Activated T-cell treated with anti-CD3 and anti-CD28 coated beads, Interleukin-2, amount 50 U/mL, for 4 hours (primary cell): ENCODE data around the gene LRRC8D. TPM values are rescaled to one million over a fixed set of nuclear protein-coding genes. Genes with fewer than 3 reads are reported as not detected.

Source experiments
- ATAC-seq, 2 donors: fragments of 200-7000 bp; cut with Tn5 transposase; one replicate each; pipeline ENCODE4 v1.10.0; 2021
- DNase-seq: peaks from one replicate; pipeline ENCODE4 v3.0.0-alpha.2; 2020
- H3K27me3 Mint-ChIP-seq: one replicate; pipeline ENCODE4 v1.8.0; 2021; ENCODE audit warnings: low read depth, mixed read lengths
- H3K36me3 Mint-ChIP-seq: one replicate; pipeline ENCODE4 v1.8.0; 2022; ENCODE audit warnings: mixed read lengths; ENCODE audit not compliant: insufficient read depth
- H3K4me1 Mint-ChIP-seq: one replicate; pipeline ENCODE4 v1.8.0; 2021; ENCODE audit warnings: low read depth, mixed read lengths
- H3K4me3 Mint-ChIP-seq: one replicate; pipeline ENCODE4 v1.8.0; 2021; ENCODE audit warnings: mild to moderate bottlenecking, moderate library complexity, mixed read lengths
- H3K9me3 Mint-ChIP-seq: one replicate; pipeline ENCODE4 v1.8.0; 2021; ENCODE audit warnings: mixed read lengths
- total RNA-seq, 3 donors: library from RNA; stranded (reverse); gene quantifications; one replicate each; pipeline ENCODE4 v1.2.1, GENCODE V29; 2021

Gene LRRC8D
- total RNA-seq, 3 donors from 2014 or later, result 42.1 to 56.7 (median 48.0) TPM

DNA sequence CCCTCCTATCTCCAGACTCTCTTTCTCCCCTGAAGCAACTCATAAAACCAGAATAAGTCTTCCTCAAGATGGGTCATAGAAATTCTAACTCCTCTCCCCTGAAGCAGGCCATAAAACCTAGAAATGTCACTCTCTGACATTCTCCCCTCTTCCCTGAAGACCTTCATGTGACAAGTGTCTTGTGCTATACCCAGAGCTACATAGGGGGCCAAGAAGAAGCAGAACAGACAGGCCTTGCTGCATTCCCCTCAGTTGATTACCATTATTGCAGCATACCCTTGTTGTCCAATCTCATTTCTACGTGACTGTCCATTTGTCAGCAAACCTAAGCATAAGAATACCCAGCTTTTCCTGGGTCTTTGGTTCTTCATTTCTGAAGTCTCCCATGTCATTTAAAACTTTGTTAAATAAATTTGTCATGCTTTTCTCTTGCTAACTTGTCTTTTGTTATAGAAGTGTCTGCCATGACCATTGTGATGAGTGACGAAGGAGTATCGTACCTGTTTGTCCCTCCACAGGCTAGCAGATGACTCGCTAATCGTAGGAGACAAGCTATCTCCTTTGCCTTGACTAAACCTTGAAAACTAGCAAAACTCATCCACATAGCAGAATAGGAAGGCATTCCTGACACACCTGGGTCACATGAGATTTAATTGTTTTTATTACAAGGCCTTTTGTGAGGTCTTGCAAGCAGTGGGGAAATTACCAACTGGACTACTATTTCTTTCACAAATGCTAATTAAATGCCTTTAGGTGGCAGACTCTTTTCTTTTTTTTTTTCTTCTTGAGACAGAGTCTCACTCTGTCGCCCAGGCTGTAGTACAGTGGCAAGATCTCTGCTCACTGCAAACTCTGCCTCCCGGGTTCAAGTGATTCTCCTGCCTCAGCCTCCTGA is 134.7 kb downstream of the LRRC8D start:
- ATAC-seq (no peak), DNase-seq (no peak)
- Mint-ChIP-seq H3K36me3 (no peaks in the 10 kb centered on the region), H3K4me3 (no peak overlapping the region), H3K27me3 (no peaks in the 10 kb centered on the region), H3K4me1 (peaks cover 18% of the 10 kb centered on the region), H3K9me3 (no peaks in the 10 kb centered on the region)

DNA sequence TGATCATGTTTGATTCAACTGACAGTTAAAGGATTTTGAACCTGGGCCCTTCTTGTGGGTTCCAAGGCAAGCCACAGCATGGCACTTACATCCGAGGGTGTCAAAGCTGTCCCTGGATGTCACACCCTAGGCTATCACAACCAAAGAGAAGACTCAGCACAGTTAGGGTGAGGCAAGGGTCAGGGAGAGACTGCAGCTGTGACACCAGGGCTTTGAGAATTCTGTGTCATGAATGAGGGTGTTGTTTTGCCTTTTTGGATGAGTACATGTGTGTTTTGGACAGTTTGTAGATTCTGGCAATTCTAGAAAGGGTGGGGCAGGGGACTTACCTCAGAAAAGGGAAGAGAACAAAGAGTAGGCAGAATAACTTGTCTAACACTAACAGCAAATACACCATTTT is 136.3 kb downstream of the LRRC8D start:
- Mint-ChIP-seq H3K9me3 (no peaks in the 10 kb centered on the region), H3K4me3 (no peak overlapping the region), H3K36me3 (no peaks in the 10 kb centered on the region), H3K27me3 (no peaks in the 10 kb centered on the region), H3K4me1 (peaks cover 19% of the 10 kb centered on the region)
- peak; percentile 53 to 58 for ATAC-seq
- no peak for DNase-seq

DNA sequence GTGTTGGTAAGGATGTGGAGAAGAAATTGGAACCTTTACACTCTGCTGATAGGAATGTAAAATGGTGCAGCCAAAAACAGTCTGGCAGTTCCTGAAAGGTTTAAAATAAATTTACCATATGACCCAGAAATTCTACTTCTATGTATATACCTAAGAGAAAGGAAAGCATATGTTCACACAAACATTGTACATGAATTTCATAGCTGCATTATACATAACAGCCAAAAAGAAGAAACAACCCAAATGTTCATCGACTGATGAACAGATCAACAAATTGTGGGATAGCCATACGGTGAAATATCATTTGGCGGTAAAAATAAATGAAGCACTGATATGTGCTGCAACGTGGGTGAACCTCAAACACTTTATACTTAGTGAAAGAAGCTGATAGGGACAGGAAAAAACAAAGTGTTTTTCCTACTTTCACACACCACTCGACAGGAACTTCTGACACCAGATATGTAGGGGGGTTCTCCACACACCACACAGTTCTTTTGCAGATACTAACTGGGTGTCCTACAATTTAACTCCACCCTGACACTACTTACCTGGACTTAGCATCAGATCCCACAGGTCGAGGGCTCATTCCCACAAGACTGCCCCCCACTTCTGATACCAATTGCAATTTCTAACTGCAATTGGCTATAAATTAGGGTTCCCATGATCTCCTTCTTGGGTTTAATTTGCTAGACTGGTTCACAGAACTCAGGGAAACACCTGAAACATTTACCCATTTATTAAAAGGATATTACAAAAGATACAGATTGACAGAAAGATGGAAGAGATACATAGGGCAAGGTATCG is 138.2 kb downstream of the LRRC8D start:
- Mint-ChIP-seq H3K4me1 (peaks cover 10% of the 10 kb centered on the region), H3K4me3 (no peak overlapping the region), H3K9me3 (no peaks in the 10 kb centered on the region), H3K36me3 (no peaks in the 10 kb centered on the region), H3K27me3 (no peaks in the 10 kb centered on the region)
- DNase-seq (no peak), ATAC-seq (no peak)

DNA sequence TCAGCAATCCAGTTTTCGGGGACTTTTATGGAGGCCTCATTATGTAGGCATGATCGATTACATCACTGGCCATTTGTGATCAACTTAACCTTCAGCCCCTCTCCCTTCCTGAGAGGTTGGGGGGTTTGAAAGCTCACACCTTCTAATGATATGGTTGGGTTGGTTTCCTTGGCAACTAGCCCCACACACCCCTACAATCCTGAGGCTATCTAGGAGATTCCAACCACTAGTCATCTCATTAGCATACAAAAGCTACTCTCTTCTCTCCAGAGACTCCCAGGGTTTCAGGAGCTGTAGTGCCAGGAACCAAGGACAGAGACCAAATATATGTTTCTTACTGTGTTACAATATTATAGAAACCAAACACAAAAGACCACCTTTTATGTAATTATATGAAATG is 138.9 kb downstream of the LRRC8D start:
- DNase-seq (no peak), ATAC-seq (no peak)
- Mint-ChIP-seq H3K4me3 (no peak overlapping the region), H3K4me1 (peaks cover 10% of the 10 kb centered on the region), H3K9me3 (no peaks in the 10 kb centered on the region), H3K27me3 (no peaks in the 10 kb centered on the region), H3K36me3 (no peaks in the 10 kb centered on the region)

DNA sequence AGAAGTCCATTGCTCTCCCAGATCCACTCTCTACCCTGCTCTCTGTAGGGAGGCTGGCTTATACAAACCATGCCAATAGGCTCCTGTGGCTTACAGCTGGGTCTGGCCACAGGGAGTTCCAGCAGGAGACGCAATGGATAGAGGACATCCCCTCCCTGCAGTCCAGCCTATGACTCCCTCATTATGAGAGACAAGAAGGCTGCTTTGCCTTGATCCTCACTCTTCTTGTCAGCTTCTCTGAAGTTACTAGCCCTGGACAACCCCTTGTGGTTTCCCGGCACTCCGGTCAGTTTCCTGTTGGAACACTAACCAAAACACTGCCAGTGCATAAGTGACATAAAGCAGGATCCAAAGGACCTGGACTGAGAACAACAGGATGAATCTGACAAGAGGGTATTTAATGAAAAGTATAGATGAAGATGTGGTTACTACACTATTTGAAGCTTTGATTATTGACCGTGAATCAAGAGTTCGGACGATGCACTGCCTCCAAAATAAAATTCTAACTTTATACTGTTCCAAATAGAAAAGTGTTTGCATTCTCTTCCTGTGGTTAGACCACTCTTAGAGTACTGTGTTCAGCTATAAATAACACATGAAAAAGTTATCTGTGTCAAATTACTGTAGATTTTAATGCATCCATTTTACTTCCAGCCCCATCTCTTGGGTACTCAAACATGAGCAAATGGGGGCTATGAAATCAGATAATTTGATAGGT is 141.4 kb downstream of the LRRC8D start:
- ATAC-seq, result no peak

DNA sequence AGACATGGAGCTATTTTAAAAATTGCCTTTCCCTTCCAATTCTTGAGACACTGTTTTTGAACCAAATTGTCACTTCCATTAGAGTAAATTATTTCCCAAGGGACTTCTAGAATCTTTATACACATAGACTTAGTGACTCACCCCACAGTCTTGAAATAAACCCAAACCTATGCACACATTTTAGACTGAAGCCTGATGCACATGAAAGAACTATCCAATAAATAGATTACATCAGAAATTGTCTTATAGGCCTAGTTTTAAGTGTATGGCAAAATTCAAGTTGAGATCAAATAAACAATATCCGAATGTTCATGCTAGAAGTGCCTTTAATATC is 141.9 kb downstream of the LRRC8D start:
- no peak overlapping the region for H3K4me3 Mint-ChIP-seq
- H3K36me3 Mint-ChIP-seq, result no peaks in the 10 kb centered on the region
- peaks cover 2% of the 10 kb centered on the region for H3K27me3 Mint-ChIP-seq
- peaks cover 3% of the 10 kb centered on the region for H3K4me1 Mint-ChIP-seq
- ATAC-seq, result no peak
- no peaks in the 10 kb centered on the region for H3K9me3 Mint-ChIP-seq
- no peak for DNase-seq

More for the DNA sequence above, 141.4 kb downstream of the LRRC8D start:
- Mint-ChIP-seq H3K9me3 (no peaks in the 10 kb centered on the region), H3K4me1 (peaks cover 7% of the 10 kb centered on the region), H3K27me3 (peaks cover 2% of the 10 kb centered on the region), H3K4me3 (no peak overlapping the region), H3K36me3 (no peaks in the 10 kb centered on the region)
- DNase-seq, result no peak

DNA sequence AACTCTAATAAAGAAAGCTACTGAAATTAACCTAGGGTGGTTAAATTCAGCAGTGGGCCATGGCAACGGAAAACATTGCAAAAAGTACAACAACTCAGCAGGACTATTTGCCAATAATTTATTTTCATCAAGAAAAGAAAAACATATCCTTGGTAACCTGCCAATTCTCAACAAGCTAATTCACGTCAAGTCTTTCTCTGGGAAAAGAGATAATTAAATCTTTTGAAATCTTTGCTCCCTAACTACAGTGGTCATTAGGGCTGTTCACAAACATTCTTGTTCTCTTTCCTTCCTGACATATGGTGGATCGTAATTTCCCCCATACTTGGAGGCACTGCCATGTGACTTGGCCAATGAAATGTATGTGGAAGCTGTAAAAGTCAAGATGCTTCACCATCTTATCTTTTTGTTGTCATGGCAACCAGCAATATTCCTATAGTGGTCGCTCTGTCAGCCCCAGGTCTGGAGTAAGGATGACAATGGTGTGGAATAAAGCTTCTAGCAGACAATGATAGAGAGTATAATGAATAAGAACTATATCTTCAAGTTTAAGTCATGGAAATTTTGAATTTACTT is 144.4 kb downstream of the LRRC8D start:
- H3K27me3 Mint-ChIP-seq, result peaks cover 2% of the 10 kb centered on the region

DNA sequence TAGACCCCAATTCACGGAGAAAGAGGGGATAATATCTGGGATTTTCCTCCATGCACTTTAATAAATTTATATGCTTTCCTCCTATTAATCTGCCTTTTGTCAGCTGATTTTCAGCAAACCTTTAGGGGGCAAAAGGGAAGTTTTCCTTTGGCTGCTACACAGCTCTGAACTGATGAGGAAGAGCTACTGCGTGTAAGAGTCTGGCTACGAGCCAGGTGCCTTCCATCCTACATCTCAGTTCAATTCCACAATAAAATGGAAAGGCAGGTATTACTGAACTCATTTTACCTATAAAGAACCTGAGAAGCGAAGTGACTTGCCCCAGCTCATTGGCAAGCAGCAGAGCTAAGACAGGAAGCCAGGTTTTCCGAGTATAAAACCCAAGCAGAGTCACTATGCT is 145.8 kb downstream of the LRRC8D start:
- no peak overlapping the region for H3K4me3 Mint-ChIP-seq
- peaks cover 2% of the 10 kb centered on the region for H3K27me3 Mint-ChIP-seq
- H3K9me3 Mint-ChIP-seq, result no peaks in the 10 kb centered on the region
- no peak for ATAC-seq
- no peak for DNase-seq
- no peaks in the 10 kb centered on the region for H3K36me3 Mint-ChIP-seq
- peaks cover 3% of the 10 kb centered on the region for H3K4me1 Mint-ChIP-seq

More for the DNA sequence above, 144.4 kb downstream of the LRRC8D start:
- H3K4me3 Mint-ChIP-seq, result no peak overlapping the region
- H3K9me3 Mint-ChIP-seq, result no peaks in the 10 kb centered on the region
- no peaks in the 10 kb centered on the region for H3K36me3 Mint-ChIP-seq
- DNase-seq (no peak), ATAC-seq (no peak)
- peaks cover 3% of the 10 kb centered on the region for H3K4me1 Mint-ChIP-seq

DNA sequence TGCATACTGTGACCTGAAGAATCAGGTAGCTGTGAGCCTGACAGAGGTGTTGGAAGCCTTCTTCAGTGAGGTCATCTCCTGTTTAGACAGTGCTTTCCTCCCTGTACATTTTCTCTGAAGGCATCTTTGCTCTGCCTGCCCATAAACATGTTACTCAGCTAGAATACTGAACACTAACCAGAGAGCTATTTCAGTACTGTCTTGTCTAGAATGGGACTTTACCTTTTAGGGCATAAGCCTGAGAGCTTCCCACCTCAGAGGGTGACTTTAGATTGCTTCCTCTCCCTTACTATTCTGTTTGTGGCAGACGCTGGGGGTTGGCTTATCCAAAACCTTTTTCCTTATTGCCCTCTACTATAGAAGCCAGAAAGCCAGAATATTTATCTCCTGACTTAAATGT is 150.8 kb downstream of the LRRC8D start:
- DNase-seq, result no peak
- Mint-ChIP-seq H3K27me3 (no peaks in the 10 kb centered on the region), H3K36me3 (no peaks in the 10 kb centered on the region), H3K4me1 (no peaks in the 10 kb centered on the region), H3K9me3 (no peaks in the 10 kb centered on the region), H3K4me3 (no peak overlapping the region)
- ATAC-seq, result no peak

DNA sequence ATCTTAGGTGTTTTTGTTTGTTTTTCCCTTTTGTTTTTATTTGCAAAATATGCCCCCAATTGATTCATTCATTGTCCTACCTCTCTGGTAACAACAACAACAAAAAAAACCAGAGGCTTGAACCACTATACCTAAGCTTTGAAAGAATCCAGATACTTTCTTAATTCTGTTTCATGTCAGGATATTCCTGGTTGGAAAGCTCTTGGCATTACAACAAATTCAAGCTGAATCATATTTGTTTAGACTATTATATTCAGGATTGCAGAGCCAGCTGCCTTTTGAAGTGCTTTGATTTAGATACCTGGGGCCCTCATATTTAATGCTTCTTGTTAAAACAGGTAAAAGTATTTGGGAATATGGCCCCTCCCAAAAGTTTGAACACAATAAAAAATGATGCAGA is 151.2 kb downstream of the LRRC8D start:
- DNase-seq (no peak), ATAC-seq (no peak)
- no peak overlapping the region for H3K4me3 Mint-ChIP-seq
- no peaks in the 10 kb centered on the region for H3K9me3 Mint-ChIP-seq
- no peaks in the 10 kb centered on the region for H3K4me1 Mint-ChIP-seq
- H3K27me3 Mint-ChIP-seq, result no peaks in the 10 kb centered on the region
- H3K36me3 Mint-ChIP-seq, result no peaks in the 10 kb centered on the region

DNA sequence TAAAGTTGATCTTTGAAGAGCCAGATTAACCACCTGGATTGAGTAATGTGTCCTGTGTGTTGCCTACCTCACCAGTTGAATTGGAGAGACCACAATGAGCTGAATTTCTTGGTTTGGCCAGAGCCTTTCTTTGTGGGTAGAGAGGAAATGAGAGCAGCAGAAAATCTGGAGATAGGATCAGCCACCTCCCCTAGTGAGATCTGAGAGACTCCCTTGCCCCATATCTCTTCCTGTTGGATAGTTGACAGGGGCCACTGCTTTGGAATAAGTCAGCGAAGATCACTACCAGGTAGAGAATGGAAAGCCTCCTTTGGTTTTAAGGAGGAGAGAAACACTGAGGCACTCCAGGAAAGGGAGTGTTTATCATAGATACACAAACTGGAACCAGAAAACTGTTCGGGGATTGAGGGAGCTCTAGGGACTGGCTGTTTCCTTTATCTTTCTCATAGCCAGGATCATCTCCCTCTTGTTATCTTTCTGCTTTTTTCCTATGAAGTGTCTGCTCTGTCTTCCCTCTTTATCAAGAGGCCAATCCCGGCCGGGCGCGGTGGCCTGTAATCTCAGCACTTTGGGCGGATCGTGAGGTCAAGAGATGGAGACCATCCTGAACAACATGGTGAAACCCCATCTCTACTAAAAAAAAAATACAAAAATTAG is 152.8 kb downstream of the LRRC8D start:
- no peaks in the 10 kb centered on the region for H3K36me3 Mint-ChIP-seq
- DNase-seq (no peak), ATAC-seq (no peak)
- H3K27me3 Mint-ChIP-seq, result no peaks in the 10 kb centered on the region
- H3K4me1 Mint-ChIP-seq, result no peaks in the 10 kb centered on the region
- H3K4me3 Mint-ChIP-seq, result no peak overlapping the region
- H3K9me3 Mint-ChIP-seq, result no peaks in the 10 kb centered on the region

DNA sequence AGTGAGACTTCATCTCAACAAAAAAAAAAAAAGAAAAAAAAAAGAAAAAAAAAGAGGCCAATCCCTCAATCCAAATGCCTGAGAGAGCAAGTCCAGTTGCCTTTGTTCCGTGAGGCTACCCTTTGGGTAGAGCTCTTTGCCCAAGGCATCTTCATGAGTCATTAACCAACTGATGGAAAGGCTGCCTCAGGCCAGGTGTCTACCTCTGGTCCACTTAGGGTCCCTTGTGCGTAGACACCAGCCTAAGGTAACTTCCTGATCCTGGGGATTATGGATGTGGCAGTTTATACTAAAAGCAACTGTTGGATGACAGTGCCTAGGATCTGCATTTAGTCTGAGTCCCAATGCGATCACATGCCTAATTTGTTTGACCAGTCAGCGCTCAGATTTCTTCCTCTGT is 153.4 kb downstream of the LRRC8D start:
- no peak overlapping the region for H3K4me3 Mint-ChIP-seq
- no peaks in the 10 kb centered on the region for H3K27me3 Mint-ChIP-seq
- no peak for DNase-seq
- no peaks in the 10 kb centered on the region for H3K36me3 Mint-ChIP-seq
- no peak for ATAC-seq
- no peaks in the 10 kb centered on the region for H3K4me1 Mint-ChIP-seq
- no peaks in the 10 kb centered on the region for H3K9me3 Mint-ChIP-seq

DNA sequence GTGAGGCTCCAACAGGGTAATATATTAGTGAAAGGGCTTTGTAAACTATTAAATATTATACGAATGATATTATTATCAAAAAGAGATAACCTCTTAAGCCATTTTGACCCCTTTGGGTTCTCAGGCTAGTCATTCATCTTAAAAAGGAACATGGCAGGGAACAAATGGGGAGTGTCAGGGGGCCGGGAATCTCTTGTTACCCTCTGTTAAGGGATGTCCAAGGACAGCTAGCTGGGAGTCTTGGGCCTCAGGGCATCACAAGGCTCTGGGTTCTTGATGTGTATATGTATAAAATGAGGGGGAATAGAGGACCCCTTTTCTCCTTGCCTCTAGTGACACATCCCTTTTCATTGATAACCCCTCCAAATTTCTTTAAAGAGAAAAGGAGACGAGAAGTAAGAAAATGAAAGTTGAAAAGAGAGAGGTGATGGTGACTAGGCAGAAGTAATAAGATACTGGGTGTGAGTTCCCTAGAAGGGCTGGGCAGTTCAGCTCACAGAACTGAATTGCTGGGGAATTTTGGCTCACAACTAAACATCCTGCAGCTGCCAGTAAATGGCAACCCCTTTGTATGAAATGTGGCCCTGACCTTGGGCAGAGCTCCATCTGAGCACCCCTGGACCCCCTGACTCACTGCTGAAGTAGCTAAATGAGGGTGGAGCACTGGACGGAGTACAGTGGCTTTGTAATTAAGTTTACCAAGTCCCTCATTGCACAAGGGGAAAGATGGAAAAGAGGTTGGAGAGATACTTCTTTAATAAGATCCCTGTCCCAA is 154.1 kb downstream of the LRRC8D start:
- no peak for DNase-seq
- no peaks in the 10 kb centered on the region for H3K27me3 Mint-ChIP-seq
- no peaks in the 10 kb centered on the region for H3K9me3 Mint-ChIP-seq
- no peaks in the 10 kb centered on the region for H3K36me3 Mint-ChIP-seq
- H3K4me3 Mint-ChIP-seq, result no peak overlapping the region
- ATAC-seq, result no peak
- H3K4me1 Mint-ChIP-seq, result no peaks in the 10 kb centered on the region
